Psoas muscle (tissue), 8 donors: Measurements from ENCODE around the gene CLCA1. TPM values are rescaled to one million over a fixed set of nuclear protein-coding genes. Genes with fewer than 3 reads are reported as not detected.

Source experiments
- ATAC-seq, 4 donors: fragments of 200-7000 bp; cut with Tn5 transposase; one replicate each; pipeline ENCODE4 v1.9.1; 2020; ENCODE audit warnings: moderate library complexity in 3 of 4, mild to moderate bottlenecking in 2 of 4
- DNase-seq, 2 donors: peaks; one replicate each; pipeline ENCODE4 v3.0.0-alpha.2; 2020
- H3K27ac ChIP-seq: fragments of 200-600 bp; one replicate; pipeline ENCODE4 v1.8.0; 2022
- H3K27me3 ChIP-seq, 3 donors: fragments of 200-600 bp in 1 of 3; one replicate each; pipeline versions ENCODE4 v1.6.1 to v1.8.0; 2013 to 2022; ENCODE audit warnings: low read length in 2 of 3, mild to moderate bottlenecking in 2 of 3, moderate library complexity in 1 of 3; ENCODE audit not compliant: insufficient read depth in 3 of 3
- H3K36me3 ChIP-seq, 2 donors: fragments of 200-600 bp in 1 of 2; one replicate each; pipeline versions ENCODE4 v1.6.1 to v1.8.0; 2013 to 2022; ENCODE audit warnings: low read depth in 1 of 2, mild to moderate bottlenecking in 1 of 2, moderate library complexity in 1 of 2; ENCODE audit not compliant: insufficient read depth in 1 of 2
- H3K4me1 ChIP-seq: fragments of 200-600 bp; one replicate; pipeline ENCODE4 v1.8.0; 2022
- H3K4me3 ChIP-seq: fragments of 200-600 bp; one replicate; pipeline ENCODE4 v1.8.0; 2022; ENCODE audit warnings: mild to moderate bottlenecking
- H3K9me3 ChIP-seq: fragments of 200-600 bp; one replicate; pipeline ENCODE4 v1.8.0; 2022
- WGBS, 3 donors: extraction: QIAGEN DNeasy Blood & Tissue Kit; methylation state at CpG; one replicate each; pipeline versions ENCODE4 v1.1.6 to v1.1.7; 2013; 5-methylcytosine and 5-hydroxymethylcytosine counted together
- intact Hi-C, 2 donors: fragments of 100-400 bp; cut with DNase I; formaldehyde crosslinking; loops; one replicate each; pipeline versions ENCODE4 v1.11.0 to v1.14.2; 2022
- polyA plus RNA-seq, 3 donors: library from polyadenylated mRNA; stranded (reverse); fragments of 200-250 nt; gene quantifications; one replicate each; pipeline ENCODE4 v1.2.3, GENCODE V29; 2013
- total RNA-seq, 4 donors: library from RNA; stranded (reverse); fragmentation: NEBNext Ultra II Directional in 2 of 4; extraction: Animal tissue kit (Norgen Biotek cat#: 25700) in 2 of 4; gene quantifications; one replicate each; pipeline versions ENCODE4 v1.2.1 to v1.2.4, GENCODE V29; 2021 to 2023
- TF ChIP-seq, protein P1 (sequence below): fragments of 200-600 bp; IDR thresholded peaks from one replicate; pipeline ENCODE4 v1.8.0; 2022; ENCODE audit warnings: antibody characterized with exemption
- donor health status: healthy with polysubstance abuse.
- donor health status: DM: no; HTN: no; CAD: no; lungs with moderate emphysema.
- donor health status: Bipolar disorder and iron deficiency.
- donor health status: healthy.
- donor health status: DM: yes; HTN: yes; CAD: no.
- donor health status: DM: no; HTN: no; CAD: no.
- donor health status: DM: no; HTN: no; CAD: no.
- donor health status: DM: yes; HTN: yes; CAD: no.

Gene CLCA1
- total and polyA plus RNA-seq, 7 donors = 0.03 to 0.09 (median 0.07) TPM; not detected in 4

DNA sequence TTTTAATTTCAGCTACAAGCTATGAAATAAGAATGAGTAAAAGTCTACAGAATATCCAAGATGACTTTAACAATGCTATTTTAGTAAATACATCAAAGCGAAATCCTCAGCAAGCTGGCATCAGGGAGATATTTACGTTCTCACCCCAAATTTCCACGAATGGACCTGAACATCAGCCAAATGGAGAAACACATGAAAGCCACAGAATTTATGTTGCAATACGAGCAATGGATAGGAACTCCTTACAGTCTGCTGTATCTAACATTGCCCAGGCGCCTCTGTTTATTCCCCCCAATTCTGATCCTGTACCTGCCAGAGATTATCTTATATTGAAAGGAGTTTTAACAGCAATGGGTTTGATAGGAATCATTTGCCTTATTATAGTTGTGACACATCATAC lies 13.7 kb upstream of the CLCA1 start:
- intact Hi-C loops = no loop called here
- H3K4me3 ChIP-seq = no peak overlapping the region
- H3K36me3 ChIP-seq = no peaks in the 10 kb centered on the region
- WGBS, 3 donors = 75 to 79% (median 75%) methylated on average over 5 of the region's 5 CpGs
- no peaks in the 10 kb centered on the region for H3K4me1 ChIP-seq
- no peaks in the 10 kb centered on the region for H3K9me3 ChIP-seq
- DNase-seq = no peak
- H3K27ac ChIP-seq = no peak overlapping the region
- H3K27me3 ChIP-seq = peaks cover 0 to 2% (median 0%) of the 10 kb centered on the region in 3 donors
- ATAC-seq = no peak
- TF ChIP-seq, protein P1, sequence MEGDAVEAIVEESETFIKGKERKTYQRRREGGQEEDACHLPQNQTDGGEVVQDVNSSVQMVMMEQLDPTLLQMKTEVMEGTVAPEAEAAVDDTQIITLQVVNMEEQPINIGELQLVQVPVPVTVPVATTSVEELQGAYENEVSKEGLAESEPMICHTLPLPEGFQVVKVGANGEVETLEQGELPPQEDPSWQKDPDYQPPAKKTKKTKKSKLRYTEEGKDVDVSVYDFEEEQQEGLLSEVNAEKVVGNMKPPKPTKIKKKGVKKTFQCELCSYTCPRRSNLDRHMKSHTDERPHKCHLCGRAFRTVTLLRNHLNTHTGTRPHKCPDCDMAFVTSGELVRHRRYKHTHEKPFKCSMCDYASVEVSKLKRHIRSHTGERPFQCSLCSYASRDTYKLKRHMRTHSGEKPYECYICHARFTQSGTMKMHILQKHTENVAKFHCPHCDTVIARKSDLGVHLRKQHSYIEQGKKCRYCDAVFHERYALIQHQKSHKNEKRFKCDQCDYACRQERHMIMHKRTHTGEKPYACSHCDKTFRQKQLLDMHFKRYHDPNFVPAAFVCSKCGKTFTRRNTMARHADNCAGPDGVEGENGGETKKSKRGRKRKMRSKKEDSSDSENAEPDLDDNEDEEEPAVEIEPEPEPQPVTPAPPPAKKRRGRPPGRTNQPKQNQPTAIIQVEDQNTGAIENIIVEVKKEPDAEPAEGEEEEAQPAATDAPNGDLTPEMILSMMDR = no peak

DNA sequence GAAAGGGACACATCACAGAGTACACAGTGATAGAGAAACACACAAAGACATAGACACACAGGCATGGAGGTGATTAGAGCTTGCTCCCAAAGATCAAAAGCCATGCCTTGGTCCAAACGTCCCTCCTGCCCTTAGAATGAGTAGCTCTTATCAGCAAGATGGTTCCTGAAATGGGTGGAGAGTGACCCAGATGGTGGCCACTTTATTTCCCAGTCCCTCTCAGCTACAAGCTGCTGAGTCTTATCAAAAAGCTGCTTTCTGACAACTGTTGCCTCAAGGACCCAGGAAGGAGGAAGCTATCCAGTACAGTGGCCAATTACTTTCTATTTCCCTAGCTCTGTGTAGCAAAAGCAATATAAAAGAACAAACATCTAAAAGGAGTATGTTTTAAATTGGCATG lies 7.7 kb upstream of the CLCA1 start:
- DNase-seq = no peak
- intact Hi-C loops = no loop called here
- H3K4me3 ChIP-seq = no peak overlapping the region
- WGBS, 3 donors = 12 to 15% (median 15%) methylated on average over 1 of the region's 1 CpG
- H3K4me1 ChIP-seq = no peaks in the 10 kb centered on the region
- H3K9me3 ChIP-seq = no peaks in the 10 kb centered on the region
- H3K36me3 ChIP-seq = no peaks in the 10 kb centered on the region
- TF ChIP-seq, protein P1 = no peak
- peaks cover 0 to 2% (median 0%) of the 10 kb centered on the region in 3 donors for H3K27me3 ChIP-seq
- no peak overlapping the region for H3K27ac ChIP-seq
- no peak for ATAC-seq

DNA sequence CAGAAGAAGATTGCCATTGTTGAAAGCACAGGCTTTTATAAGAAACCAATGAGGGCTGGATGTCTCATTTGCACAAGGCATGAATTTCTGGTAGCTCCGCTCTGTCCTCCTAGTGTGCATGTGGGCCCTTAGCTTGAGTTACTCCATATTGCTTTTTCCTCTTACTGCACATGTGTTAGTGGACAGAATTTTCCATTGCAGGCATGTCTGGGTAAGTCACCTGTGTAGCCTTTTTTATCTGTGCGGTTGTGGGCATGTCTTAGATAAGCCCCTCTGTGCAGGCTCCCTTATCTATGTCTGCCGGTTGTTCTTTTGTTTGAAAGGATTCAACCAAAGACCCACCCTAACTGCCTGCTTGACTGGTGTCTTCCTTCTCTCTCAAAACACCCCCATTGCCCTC lies 7.2 kb upstream of the CLCA1 start:
- intact Hi-C loops = no loop called here
- no peaks in the 10 kb centered on the region for H3K4me1 ChIP-seq
- no peak for ATAC-seq

DNA sequence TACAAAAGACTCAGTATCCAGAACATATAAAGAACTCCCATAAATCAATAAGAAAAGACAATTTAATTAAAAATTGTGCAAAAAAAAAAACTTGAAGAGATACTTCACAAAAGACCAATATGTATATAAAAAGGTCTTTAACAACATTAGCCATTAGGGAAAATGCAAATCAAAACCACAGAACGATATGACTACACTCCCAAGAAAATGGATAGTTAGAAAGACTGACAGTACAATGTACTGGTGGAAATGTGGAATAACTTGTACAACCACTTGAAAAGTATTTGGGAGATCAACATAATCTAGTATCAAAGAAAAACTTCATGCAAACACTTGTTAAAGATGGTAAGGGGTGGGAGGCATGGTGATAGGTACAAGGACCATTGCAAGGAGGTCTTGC lies 3.9 kb upstream of the CLCA1 start:
- no peak for DNase-seq
- no peaks in the 10 kb centered on the region for H3K27me3 ChIP-seq
- no peak overlapping the region for H3K27ac ChIP-seq
- H3K4me1 ChIP-seq = no peaks in the 10 kb centered on the region
- no peak for ATAC-seq
- no peaks in the 10 kb centered on the region for H3K36me3 ChIP-seq
- TF ChIP-seq, protein P1 = no peak
- 75 to 83% (median 81%) methylated on average over 1 of the region's 1 CpG for WGBS, 3 donors
- intact Hi-C loops = no loop called here
- H3K4me3 ChIP-seq = no peak overlapping the region
- no peaks in the 10 kb centered on the region for H3K9me3 ChIP-seq

More for the DNA sequence above, 7.2 kb upstream of the CLCA1 start:
- peaks cover 0 to 2% (median 0%) of the 10 kb centered on the region in 3 donors for H3K27me3 ChIP-seq
- no peak overlapping the region for H3K27ac ChIP-seq
- H3K36me3 ChIP-seq = no peaks in the 10 kb centered on the region
- DNase-seq = no peak
- 90 to 97% (median 93%) methylated on average over 3 of the region's 3 CpGs for WGBS, 3 donors
- H3K9me3 ChIP-seq = no peaks in the 10 kb centered on the region
- TF ChIP-seq, protein P1 = no peak
- no peak overlapping the region for H3K4me3 ChIP-seq

DNA sequence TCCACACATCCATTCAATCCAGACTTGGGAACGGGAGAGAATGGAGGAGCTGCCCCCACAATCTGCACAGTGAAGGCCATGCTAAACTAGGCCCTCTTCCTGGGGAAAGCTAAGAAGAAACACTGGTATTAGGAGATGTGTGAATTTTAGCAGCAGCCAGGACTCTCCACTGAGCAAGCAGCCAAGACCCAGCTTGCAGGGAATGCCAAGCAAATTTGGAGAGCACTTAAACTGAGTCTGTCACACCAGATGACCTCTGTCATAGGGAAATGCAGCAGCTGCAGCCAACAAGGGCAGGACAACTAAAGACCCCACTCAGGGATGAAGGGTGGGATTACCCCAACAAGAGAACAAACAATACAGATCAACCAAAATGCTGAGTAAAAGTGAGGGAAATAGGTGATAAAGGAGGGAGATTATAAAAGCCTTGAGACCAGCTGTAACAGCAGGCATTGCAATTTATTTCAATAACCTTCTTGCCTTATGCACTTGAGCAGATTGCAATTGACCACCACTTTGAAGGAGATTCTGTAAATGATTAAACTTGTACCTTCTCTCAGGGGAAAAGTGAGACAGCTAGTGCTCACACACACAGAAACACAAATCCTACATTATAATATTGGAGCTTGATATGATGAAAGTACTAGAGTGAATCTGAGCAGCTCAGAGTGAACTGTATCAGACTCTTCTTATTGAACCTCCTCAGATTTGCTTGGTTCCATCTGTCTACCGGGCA lies 2.5 kb upstream of the CLCA1 start:
- DNase-seq (no peak), ATAC-seq (no peak)
- no peak overlapping the region for H3K4me3 ChIP-seq
- H3K4me1 ChIP-seq = no peaks in the 10 kb centered on the region
- TF ChIP-seq, protein P1 = no peak
- intact Hi-C loops = no loop called here
- no peak overlapping the region for H3K27ac ChIP-seq
- WGBS, 3 donors = 67 to 81% (median 69%) methylated on average over 2 of the region's 2 CpGs
- H3K36me3 ChIP-seq = no peaks in the 10 kb centered on the region
- H3K9me3 ChIP-seq = no peaks in the 10 kb centered on the region
- no peaks in the 10 kb centered on the region for H3K27me3 ChIP-seq
